A549 (cell line): Measurements from ENCODE around the gene AKR1C1. TPM values are rescaled to one million over a fixed set of nuclear protein-coding genes. Genes with fewer than 3 reads are reported as not detected.

Experiments
- CBX8 ChIP-seq: fragments of 200-600 bp; sonication (generic); IDR thresholded peaks from 2 replicates; pipeline ENCODE4 v1.6.1; 2016
- CEBPB ChIP-seq, 2 experiments: fragments of >200 bp in 1 of 2; sonication (Bioruptor Twin) in 1 of 2; formaldehyde crosslinking in 1 of 2; IDR thresholded peaks; 2 replicates each; pipeline ENCODE4 v1.6.1; 2012 to 2016
- CHD2 ChIP-seq: fragments of 150-350 bp; IDR thresholded peaks from 2 replicates; pipeline ENCODE4 v1.6.1; 2014; ENCODE audit warnings: low read length; ENCODE audit not compliant: partially characterized antibody
- CHD4 ChIP-seq: fragments of 200-600 bp; sonication (generic); IDR thresholded peaks from 2 replicates; pipeline ENCODE4 v1.6.1; 2016; ENCODE audit warnings: antibody characterized with exemption, mild to moderate bottlenecking, borderline replicate concordance
- EHMT2 ChIP-seq: fragments of 200-600 bp; sonication (generic); IDR thresholded peaks from 2 replicates; pipeline ENCODE4 v1.6.1; 2016; ENCODE audit warnings: antibody characterized with exemption, low read depth, mild to moderate bottlenecking, moderate library complexity
- EP300 ChIP-seq, 2 experiments: fragments of >200 bp; sonication (Bioruptor Twin); formaldehyde crosslinking; IDR thresholded peaks; 2 replicates in 1 of 2; 3 replicates in 1 of 2; pipeline ENCODE4 v1.6.1; 2016 to 2017
- FOSB ChIP-seq: fragments of 250-450 bp; sonication (Bioruptor Pico); IDR thresholded peaks from 2 replicates; pipeline ENCODE4 v1.5.0; 2020; ENCODE audit warnings: mild to moderate bottlenecking, moderate library complexity
- FOSL2 ChIP-seq, 2 experiments: fragments of 450-650 bp in 1 of 2; fragments of >200 bp in 1 of 2; sonication (Bioruptor Twin) in 1 of 2; formaldehyde crosslinking; IDR thresholded peaks; 2 replicates each; pipeline versions ENCODE4 v1.5.0 to v1.6.1; 2016 to 2020; ENCODE audit warnings: mild to moderate bottlenecking in 1 of 2, moderate library complexity in 1 of 2
- HDAC2 ChIP-seq: fragments of 200-600 bp; sonication (generic); IDR thresholded peaks from 2 replicates; pipeline ENCODE4 v1.6.1; 2016
- HOXA7 ChIP-seq: fragments of 250-450 bp; sonication (Bioruptor Pico); IDR thresholded peaks from 2 replicates; pipeline ENCODE4 v1.5.0; 2020; ENCODE audit warnings: mild to moderate bottlenecking, moderate library complexity
- HOXB13 ChIP-seq: fragments of 250-450 bp; sonication (Bioruptor Pico); IDR thresholded peaks from 2 replicates; pipeline ENCODE4 v1.5.0; 2020; ENCODE audit warnings: low read depth, mild to moderate bottlenecking, moderate library complexity
- KDM5A ChIP-seq: fragments of 200-600 bp; sonication (generic); IDR thresholded peaks from 2 replicates; pipeline ENCODE4 v1.6.1; 2016; ENCODE audit warnings: antibody characterized with exemption, mild to moderate bottlenecking
- MAFK ChIP-seq: fragments of 450-650 bp; IDR thresholded peaks from 2 replicates; pipeline ENCODE4 v1.6.1; 2014; ENCODE audit not compliant: partially characterized antibody
- MAZ ChIP-seq: fragments of 150-350 bp; IDR thresholded peaks from 2 replicates; pipeline ENCODE4 v1.6.1; 2014; ENCODE audit warnings: antibody characterized with exemption, low read depth, low read length, borderline replicate concordance
- MYC ChIP-seq: IDR thresholded peaks from 2 replicates; pipeline ENCODE4 v1.6.1; 2012; ENCODE audit warnings: mild to moderate bottlenecking, inconsistent platforms, low read length, improper control_type of control experiment, borderline replicate concordance
- NFE2L2 ChIP-seq: fragments of 150-350 bp; conservative IDR thresholded peaks from 2 replicates; pipeline ENCODE4 v1.6.1; 2014; ENCODE audit warnings: low read length
- NR3C1 ChIP-seq: fragments of >200 bp; sonication (Bioruptor Twin); formaldehyde crosslinking; IDR thresholded peaks from 3 replicates; pipeline ENCODE4 v1.6.1; 2017
- PHF8 ChIP-seq: fragments of 200-600 bp; sonication (generic); IDR thresholded peaks from 2 replicates; pipeline ENCODE4 v1.6.1; 2016; ENCODE audit warnings: low read depth, mild to moderate bottlenecking, antibody characterized with exemption, moderate library complexity, borderline replicate concordance
- RAD21 ChIP-seq, 2 experiments: fragments of >200 bp in 1 of 2; sonication (Bioruptor Twin) in 1 of 2; formaldehyde crosslinking in 1 of 2; IDR thresholded peaks in 1 of 2; conservative IDR thresholded peaks in 1 of 2; 2 replicates in 1 of 2; 3 replicates in 1 of 2; pipeline ENCODE4 v1.6.1; 2012 to 2018; ENCODE audit warnings: inconsistent platforms in 1 of 2
- RARB ChIP-seq: fragments of 250-450 bp; sonication (Bioruptor Pico); IDR thresholded peaks from 2 replicates; pipeline ENCODE4 v1.8.0; 2021; ENCODE audit warnings: mild to moderate bottlenecking, moderate library complexity
- RFX5 ChIP-seq: fragments of 450-650 bp; IDR thresholded peaks from 2 replicates; pipeline ENCODE4 v1.7.1; 2014; ENCODE audit warnings: antibody characterized with exemption, mild to moderate bottlenecking, moderate library complexity
- SREBF2 ChIP-seq: fragments of 450-650 bp; IDR thresholded peaks from 2 replicates; pipeline ENCODE4 v1.6.1; 2014; ENCODE audit warnings: mild to moderate bottlenecking, moderate library complexity
- TFCP2L1 ChIP-seq: fragments of 250-450 bp; sonication (Bioruptor Pico); IDR thresholded peaks from 2 replicates; pipeline ENCODE4 v1.5.0; 2021; ENCODE audit warnings: mild to moderate bottlenecking
- TP53 ChIP-seq: fragments of 250-450 bp; sonication (Bioruptor Pico); IDR thresholded peaks from 2 replicates; pipeline ENCODE4 v1.5.0; 2021; ENCODE audit warnings: mild to moderate bottlenecking, moderate library complexity
- ZC3H11A ChIP-seq: fragments of 450-650 bp; IDR thresholded peaks from 2 replicates; pipeline ENCODE4 v1.6.1; 2014; ENCODE audit warnings: antibody characterized with exemption, mild to moderate bottlenecking
- ZFP36 ChIP-seq: fragments of 450-650 bp; IDR thresholded peaks from 2 replicates; pipeline ENCODE4 v1.6.1; 2014; ENCODE audit warnings: borderline replicate concordance; ENCODE audit not compliant: partially characterized antibody
- ZNF302 ChIP-seq: fragments of 250-450 bp; sonication (Bioruptor Pico); IDR thresholded peaks from 2 replicates; pipeline ENCODE4 v1.9.0; 2021; ENCODE audit warnings: inconsistent platforms, mild to moderate bottlenecking, moderate library complexity
- ZSCAN20 ChIP-seq: fragments of 250-450 bp; sonication (Bioruptor Pico); IDR thresholded peaks from 2 replicates; pipeline ENCODE4 v1.8.0; 2022; ENCODE audit warnings: mild to moderate bottlenecking, moderate library complexity
- polyA plus RNA-seq, 4 experiments: library from polyadenylated mRNA; depleted of rRNA in 3 of 4; stranded (reverse); fragments of >200 nt; fragmentation: RNase III in 1 of 4; extraction: RNeasy Plus Mini Kit Qiagen cat#74134 plus additional on column Dnase treatment in 1 of 4; gene quantifications; 2 replicates in 3 of 4; 3 replicates in 1 of 4; pipeline ENCODE4 v1.2.3, GENCODE V29; 2011 to 2017
- TF ChIP-seq, protein P1 (sequence below): fragments of 250-450 bp; sonication (Bioruptor Pico); IDR thresholded peaks from 2 replicates; pipeline ENCODE4 v1.5.0; 2020; ENCODE audit warnings: low read depth, mild to moderate bottlenecking, moderate library complexity
- TF ChIP-seq, protein P2 (sequence below): IDR thresholded peaks from 2 replicates; pipeline ENCODE4 v1.6.1; 2012
- TF ChIP-seq, protein P3 (sequence below): IDR thresholded peaks from 2 replicates; pipeline ENCODE4 v1.6.1; 2012; ENCODE audit warnings: low read depth, borderline replicate concordance
- TF ChIP-seq, protein P4 (sequence below): fragments of 450-650 bp; IDR thresholded peaks from 2 replicates; pipeline ENCODE4 v1.6.1; 2014; ENCODE audit warnings: antibody characterized with exemption
- TF ChIP-seq, protein P5 (sequence below): fragments of >200 bp; sonication (Bioruptor Twin); formaldehyde crosslinking; IDR thresholded peaks from 2 replicates; pipeline ENCODE4 v1.6.1; 2016

AKR1C1 gene
- polyA plus RNA-seq, 2 of the 4 experiments (the other 2 are of a cell fraction), result 970 to 1,148 TPM

DNA sequence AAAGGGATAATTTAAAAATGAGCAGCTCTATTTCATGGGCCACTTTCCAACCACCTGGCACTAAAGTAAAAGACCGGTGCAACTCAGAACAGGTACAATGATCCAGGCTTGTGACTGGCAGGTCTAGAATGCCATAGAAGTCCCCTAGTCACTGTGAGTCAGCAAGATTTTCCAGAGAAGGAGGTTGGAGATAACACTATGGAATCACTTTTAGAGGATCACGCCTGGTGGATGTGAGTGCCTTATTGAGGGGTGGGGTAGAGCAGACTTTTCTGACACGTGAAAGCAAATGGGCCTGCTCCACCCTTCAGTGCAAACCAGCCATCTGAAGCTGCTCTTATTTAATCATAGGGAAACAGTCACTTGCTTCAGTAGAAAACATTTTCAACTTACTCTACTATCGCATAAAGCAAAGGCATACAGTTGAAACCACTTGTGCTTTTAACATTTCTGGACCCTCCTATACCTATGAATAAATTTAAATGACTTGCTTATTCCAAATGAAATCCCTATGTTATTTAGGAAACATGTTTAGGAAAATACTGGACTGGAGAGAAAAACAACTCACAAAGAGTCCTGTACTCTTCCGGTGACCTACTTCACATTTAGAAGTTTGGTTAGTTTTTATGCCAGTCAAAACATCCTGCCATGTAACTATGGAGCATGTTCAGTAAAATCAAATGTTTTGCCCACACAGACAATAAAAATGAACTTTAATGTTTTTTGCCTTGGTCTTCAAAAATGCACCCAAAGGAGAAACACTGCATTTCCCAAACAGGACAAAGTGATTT is 21.5 kb upstream of the AKR1C1 start (continued):
- TF ChIP-seq HOXA7 (CRISPR knock-in tag), result no peak
- no peak for TF ChIP-seq NR3C1
- 0 out of 5 replicates have a peak, but pooled peaks of 1 of the 2 experiments have one; percentile 3 for TF ChIP-seq RAD21 (conservative IDR thresholded peaks at IDR 0.05 in 1 of 2, IDR thresholded peaks at IDR 0.05 in 1 of 2)
- TF ChIP-seq, protein P1, sequence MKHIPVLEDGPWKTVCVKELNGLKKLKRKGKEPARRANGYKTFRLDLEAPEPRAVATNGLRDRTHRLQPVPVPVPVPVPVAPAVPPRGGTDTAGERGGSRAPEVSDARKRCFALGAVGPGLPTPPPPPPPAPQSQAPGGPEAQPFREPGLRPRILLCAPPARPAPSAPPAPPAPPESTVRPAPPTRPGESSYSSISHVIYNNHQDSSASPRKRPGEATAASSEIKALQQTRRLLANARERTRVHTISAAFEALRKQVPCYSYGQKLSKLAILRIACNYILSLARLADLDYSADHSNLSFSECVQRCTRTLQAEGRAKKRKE, result no peak
- TF ChIP-seq ZC3H11A, result no peak
- TF ChIP-seq TP53, result no peak
- TF ChIP-seq, protein P2, sequence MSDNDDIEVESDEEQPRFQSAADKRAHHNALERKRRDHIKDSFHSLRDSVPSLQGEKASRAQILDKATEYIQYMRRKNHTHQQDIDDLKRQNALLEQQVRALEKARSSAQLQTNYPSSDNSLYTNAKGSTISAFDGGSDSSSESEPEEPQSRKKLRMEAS, result peak; percentile 55; the same call in 1 of the 2 replicates
- TF ChIP-seq CEBPB (IDR thresholded peaks at IDR 0.05), result no peak
- peak; percentile 99 for TF ChIP-seq MAFK
- TF ChIP-seq, protein P3, sequence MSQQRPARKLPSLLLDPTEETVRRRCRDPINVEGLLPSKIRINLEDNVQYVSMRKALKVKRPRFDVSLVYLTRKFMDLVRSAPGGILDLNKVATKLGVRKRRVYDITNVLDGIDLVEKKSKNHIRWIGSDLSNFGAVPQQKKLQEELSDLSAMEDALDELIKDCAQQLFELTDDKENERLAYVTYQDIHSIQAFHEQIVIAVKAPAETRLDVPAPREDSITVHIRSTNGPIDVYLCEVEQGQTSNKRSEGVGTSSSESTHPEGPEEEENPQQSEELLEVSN, result peak; percentile 62; the same call in 1 of the 2 replicates
- TF ChIP-seq CBX8, result no peak
- TF ChIP-seq SREBF2, result no peak
- no peak for TF ChIP-seq ZFP36
- TF ChIP-seq HOXB13 (CRISPR knock-in tag), result peak; percentile 74; the same call in 1 of the 2 replicates
- TF ChIP-seq RFX5, result no peak
- TF ChIP-seq TFCP2L1, result no peak
- TF ChIP-seq PHF8, result no peak
- no peak for TF ChIP-seq HDAC2
- no peak for TF ChIP-seq CHD2
- TF ChIP-seq MYC, result no peak; the same call in 1 of the 2 replicates
- TF ChIP-seq FOSL2 (IDR thresholded peaks at IDR 0.05), result no peak
- peak; percentile 41; the same call in 1 of the 2 replicates for TF ChIP-seq FOSL2 (CRISPR knock-in tag; IDR thresholded peaks at IDR 0.05)
- TF ChIP-seq NFE2L2, result peak; percentile 98
- no peak for TF ChIP-seq CHD4
- TF ChIP-seq FOSB (CRISPR knock-in tag), result no peak
- TF ChIP-seq EHMT2, result no peak
- TF ChIP-seq MAZ, result no peak
- no peak for TF ChIP-seq KDM5A
- no peak for TF ChIP-seq RARB (CRISPR knock-in tag)
- TF ChIP-seq, protein P4, sequence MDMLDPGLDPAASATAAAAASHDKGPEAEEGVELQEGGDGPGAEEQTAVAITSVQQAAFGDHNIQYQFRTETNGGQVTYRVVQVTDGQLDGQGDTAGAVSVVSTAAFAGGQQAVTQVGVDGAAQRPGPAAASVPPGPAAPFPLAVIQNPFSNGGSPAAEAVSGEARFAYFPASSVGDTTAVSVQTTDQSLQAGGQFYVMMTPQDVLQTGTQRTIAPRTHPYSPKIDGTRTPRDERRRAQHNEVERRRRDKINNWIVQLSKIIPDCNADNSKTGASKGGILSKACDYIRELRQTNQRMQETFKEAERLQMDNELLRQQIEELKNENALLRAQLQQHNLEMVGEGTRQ, result no peak
- TF ChIP-seq ZSCAN20 (CRISPR knock-in tag), result peak; percentile 87
- TF ChIP-seq EP300 (IDR thresholded peaks at IDR 0.05), result peak in 1 of 2 experiments; percentile 45; a peak in 2 of 5 replicates
- 0 out of 2 replicates have a peak, but pooled peaks have one; percentile 29 for TF ChIP-seq ZNF302
- TF ChIP-seq, protein P5, sequence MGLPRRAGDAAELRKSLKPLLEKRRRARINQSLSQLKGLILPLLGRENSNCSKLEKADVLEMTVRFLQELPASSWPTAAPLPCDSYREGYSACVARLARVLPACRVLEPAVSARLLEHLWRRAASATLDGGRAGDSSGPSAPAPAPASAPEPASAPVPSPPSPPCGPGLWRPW, result no peak
